Measurements from ENCODE around the gene MRM2.

Gene MRM2

GRCh38 chr7:2266911-2267310 lies 24.9 kb upstream of the MRM2 start:
- no peak for DNase-seq (ENCODE audit: low read depth)

DNA sequence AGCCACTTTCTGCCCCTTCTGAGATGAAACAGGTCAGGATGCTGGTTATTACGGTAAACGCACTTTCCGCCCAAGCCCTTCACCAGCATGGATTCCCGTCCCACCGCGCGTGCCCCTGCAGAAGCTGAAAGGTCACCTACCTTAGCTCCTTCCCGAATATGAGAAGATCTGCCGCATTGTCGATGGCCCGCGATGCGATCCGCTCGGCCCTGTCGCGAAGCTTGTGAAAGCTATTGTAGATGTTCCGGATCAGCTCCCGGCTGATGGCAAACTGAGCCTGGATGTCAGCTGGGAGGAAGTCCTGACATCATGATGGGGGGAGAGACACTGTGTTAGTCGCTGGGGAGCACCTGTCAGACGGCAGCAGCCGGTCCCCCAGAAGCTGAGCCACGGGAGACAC lies 22.2 kb upstream of the MRM2 start:
- DNase-seq (ENCODE audit: low read depth), result no peak

GRCh38 chr7:2263176-2263575 lies 21.2 kb upstream of the MRM2 start:
- no peak for DNase-seq (ENCODE audit: low read depth)

DNA sequence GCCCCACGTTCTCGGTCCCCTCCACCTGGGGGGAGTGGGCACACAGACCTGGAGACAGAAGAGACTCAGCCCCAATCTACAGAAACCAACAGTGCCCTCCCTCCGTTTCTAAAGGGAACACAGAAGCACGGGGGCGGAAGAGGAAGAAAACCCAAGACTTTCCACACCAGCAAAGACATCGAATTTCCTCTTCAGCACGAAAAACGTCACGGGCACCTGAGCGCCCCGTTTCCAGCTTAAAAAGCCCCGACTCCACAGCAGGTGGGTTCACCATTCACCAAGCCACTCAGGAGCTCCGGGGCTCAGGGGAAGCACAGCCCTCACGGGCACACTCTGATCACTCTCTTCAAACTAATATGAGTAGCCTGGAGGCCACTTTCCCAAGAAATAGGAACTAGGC lies 19.6 kb upstream of the MRM2 start:
- DNase-seq (ENCODE audit: low read depth), result no peak

DNA sequence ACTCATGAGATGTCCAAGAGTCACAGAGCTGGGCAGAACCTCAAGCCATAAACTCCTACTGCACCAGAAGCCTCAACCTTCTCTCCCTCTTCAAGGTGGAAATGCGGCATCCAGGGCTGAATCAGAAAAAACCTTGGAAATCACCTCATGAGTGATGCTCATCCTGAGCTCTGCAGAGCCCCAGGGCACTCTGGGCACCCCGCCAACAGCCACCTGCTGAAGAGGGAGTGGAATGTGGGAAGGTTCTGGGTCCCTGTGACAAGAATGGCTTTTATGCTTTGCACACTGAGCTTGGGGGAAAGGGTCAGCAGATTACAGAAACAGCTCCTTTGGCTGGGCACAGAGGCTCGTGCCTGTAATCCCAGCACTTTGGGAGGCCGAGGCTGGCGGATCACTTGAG lies 18.8 kb upstream of the MRM2 start:
- DNase-seq (ENCODE audit: low read depth), result no peak

DNA sequence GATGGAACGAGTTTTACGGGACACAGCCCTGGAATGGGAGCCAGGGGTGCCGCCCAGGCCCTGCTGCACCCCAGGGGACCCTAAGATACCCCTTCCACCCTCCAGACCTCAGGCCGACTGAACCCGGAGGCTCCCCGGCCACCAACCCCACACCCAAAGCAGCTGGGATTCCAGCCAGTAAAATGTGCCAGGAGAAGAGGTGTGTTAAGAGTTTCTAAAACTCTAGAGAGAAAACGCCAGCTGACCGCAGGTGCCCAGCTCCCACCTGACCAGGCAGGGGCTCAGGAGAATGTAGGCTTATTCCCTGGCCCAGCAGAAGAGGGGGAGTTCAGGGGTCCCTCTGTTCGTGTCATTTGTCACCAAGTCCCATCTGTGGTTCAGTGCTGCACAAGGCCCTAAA lies 17.5 kb upstream of the MRM2 start:
- no peak for DNase-seq (ENCODE audit: low read depth)

DNA sequence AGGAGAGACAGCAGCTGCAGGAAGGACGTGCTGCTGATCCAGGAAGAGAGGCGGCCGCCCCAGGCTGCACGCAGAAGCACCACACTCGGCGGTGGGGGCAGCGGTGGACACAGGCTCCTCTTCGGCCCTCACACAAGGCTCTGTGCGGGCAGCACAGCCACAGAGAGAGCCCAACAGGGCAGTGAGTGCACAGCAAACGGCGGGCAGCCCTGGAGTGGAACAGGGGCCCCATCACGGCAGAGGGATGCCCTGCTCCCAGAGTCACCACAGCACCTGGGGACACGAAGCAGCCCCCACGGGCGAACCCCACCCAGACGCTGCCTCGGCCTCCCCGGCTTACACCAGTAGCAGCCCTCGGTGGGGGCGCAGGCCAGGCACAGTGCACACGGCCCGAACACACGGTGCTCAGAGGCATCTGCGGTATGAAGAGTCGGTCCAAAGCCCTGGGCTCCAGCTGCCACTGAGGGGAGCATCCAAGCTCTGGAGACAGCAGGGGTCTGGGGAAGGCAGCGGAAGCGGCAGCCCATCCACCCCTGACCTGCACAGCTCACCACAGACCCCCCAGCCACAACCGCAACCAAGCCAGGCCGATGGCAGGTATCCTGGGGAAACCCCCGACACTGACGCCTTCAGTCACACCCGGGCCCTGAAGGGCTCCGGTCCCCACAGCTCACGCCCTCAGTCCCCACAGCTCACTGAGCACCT lies 16.8 kb upstream of the MRM2 start:
- no peak for DNase-seq (ENCODE audit: low read depth)

DNA sequence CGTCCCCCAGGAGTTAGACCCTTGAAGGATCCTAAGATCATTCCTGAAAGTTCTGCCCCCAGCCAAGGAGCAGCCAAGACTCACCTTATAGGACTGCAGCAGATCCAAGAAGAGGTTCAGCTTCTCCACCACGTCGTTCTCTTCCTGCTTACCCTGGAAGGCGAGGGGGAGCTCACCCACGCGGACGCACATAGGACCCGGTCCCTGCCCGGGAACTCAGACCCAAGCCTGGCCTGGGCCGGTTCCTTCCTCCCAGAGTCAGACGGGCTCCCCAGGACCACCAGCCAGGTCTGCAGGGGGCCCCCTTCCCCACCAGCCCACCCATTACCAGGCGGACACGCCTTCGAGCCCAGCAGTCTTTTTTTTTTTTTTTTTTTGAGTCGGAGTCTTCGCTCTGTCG lies 15.6 kb upstream of the MRM2 start:
- no peak for DNase-seq (ENCODE audit: low read depth)

DNA sequence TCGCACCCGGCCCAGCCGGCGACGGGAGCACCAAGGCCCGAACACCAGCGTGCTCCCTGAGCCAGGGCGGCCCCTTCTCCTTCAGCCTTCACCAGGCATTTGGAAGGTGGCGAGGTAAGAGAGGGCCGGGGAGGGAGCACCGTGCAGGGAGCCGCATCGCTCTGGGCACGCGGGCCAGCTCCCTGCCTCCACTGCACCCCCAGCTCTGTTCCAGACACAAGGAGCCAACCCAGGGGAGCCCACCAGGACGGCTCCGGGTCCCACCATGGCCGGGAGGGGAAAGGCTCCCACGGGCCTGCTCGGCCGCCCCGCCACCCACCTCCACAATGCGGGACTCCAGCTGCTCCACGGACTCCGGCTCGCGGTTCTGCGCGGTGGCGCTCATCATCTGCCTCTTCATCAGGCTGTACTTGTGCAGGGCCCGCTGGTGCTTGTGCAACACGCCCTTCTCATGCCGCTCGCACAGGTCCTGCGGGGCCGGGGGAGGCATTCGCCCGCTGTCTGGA lies 15.1 kb upstream of the MRM2 start:
- DNase-seq (ENCODE audit: low read depth), result no peak

- no peak for DNase-seq (ENCODE audit: low read depth)
Measured at GRCh38 chr7:2256306-2257045, 14.5 kb upstream of the MRM2 start.

- no peak for DNase-seq (ENCODE audit: low read depth)
Measured at GRCh38 chr7:2255145-2256139, 13.4 kb upstream of the MRM2 start.

DNA sequence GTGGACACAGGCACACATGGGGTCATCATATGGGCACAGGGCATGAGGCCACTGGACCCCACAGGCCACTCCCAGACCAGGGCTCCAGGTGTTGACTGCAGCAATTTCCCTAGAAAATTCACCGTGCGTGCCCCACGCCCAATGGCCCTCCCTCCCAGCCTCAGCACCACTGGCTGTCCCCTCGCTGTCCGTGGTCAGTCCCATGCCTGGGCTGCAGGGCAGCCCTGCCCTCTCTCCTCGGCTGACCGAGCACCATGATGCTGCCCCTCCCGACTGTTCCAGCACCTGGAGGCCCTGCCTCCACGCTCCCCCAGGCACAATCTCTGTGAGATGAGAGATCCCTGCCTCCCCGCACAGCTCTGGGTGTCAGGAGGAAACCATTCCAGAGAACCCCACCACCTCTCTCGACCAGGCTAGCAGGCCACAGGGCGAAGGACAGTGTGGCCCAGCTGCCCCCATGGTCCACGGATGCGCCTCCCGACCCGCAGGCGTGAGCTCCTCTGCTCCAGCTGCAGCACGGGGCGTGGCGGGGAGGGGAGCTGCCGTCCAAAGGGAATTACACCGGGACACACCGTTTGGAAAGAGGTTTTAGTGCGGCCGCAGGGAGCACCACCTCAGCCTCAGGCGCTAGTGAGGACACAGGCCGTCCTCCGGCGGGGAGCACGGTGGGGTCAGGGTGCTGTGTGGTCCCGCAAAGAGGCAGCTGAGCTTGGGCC lies 12.6 kb upstream of the MRM2 start:
- no peak for DNase-seq (ENCODE audit: low read depth)

DNA sequence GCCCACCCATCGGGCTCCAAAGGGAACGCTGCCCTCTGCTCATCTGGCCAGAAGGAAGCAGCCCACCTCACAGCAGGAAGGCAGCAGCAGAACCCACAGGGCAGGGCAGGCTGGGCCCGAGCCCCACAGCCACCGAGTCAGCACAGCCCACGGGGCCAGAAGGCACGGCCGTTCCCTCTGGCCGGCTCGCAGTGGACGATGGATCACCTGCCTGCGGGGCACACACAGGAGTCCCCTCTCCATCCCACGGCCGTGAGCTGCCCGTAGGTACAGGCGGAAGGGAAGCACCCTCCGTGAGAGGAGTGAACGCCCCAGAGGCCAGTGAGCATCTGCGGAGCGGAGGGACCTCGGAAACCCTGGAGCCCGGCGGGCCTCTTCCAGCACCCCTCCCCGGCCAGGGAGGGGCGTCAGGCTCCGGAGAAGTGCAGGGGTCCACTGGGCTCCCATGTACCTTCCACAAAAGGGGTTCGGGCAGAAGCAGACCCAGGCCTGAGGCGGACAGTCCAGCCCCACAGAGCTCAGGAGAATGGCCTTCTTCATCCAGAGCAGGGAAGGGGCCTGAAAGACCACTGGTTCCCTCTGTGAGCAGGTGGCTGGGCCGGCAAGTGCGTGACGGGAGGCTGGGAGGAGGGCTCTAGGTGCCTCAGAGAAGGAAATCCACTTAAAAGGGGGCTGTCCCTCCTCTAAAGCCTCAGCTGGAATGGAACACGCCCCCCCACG lies 11.7 kb upstream of the MRM2 start:
- no peak for DNase-seq (ENCODE audit: low read depth)

DNA sequence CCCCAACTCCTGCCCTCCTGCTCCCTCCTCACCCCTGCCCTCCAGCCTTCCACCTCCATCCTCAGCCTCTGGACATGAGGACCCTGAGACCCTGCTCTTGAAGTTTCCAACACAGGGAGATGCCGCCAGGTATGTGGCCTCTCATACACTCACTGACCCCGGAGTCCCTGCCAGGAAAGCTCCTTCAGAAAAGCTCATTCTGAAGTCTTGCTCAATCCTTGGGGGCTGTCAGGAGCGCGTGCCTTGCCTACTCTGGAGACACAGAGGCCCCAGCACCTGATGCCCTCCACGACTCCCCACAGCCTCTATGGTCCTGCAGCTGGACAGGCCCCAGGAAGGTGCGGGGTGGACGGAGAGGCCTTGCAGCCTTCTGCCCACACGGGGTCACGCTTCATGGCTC lies 11.0 kb upstream of the MRM2 start:
- DNase-seq (ENCODE audit: low read depth), result no peak

- no peak for DNase-seq (ENCODE audit: low read depth)
Measured at GRCh38 chr7:2251841-2252771, 10.1 kb upstream of the MRM2 start.

GRCh38 chr7:2251381-2251780 lies 9.4 kb upstream of the MRM2 start:
- no peak for DNase-seq (ENCODE audit: low read depth)

- no peak for DNase-seq (ENCODE audit: low read depth)
Measured at GRCh38 chr7:2249744-2250323, 7.8 kb upstream of the MRM2 start.

DNA sequence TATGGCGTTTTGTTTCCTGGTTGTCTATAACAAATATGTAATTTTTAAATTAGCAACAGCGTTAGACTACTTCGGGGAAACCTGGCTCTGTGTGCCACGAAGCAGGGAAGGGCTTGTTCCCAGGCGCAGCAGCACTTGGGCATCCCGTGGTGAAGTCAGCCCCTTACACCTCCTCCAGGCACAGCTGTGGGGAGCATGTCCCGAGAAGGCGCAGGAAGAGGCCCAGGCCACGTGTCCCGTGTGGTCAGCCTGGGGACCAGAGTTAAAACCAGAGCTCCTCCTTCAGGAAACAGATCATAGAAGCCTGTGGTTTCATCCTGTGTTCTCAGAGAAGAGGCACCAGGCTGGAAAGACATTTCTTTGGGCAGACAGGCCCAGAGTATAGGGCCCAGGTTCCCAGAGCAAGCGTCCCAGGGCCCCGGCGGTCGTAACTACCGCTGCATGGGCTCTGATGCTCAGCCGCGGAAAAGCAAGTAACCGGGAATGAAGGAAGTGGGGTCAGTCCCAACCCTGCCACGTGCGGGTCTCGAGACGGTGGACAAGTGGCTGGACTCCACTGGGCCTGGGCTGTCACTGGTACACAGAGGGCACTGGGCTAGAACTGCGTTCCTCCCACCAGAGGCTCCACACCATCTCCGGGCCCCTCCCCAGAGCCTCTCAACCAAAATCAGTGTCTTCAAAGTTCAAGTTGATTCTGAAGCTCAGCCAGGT lies 7.1 kb upstream of the MRM2 start:
- no peak for DNase-seq (ENCODE audit: low read depth)

Measured in stimulated activated CD8-positive, alpha-beta memory T cell treated with anti-CD3 and anti-CD28 coated beads, Interleukin-7, amount 100 ng/mL, for 24 hours (primary cell).